GM12873 (cell line): ENCODE measurements around the gene TRPM2.

Experiments
- CTCF ChIP-seq: IDR thresholded peaks from 2 replicates; pipeline ENCODE4 v1.5.1; 2012; ENCODE audit warnings: low read depth, mild to moderate bottlenecking, moderate library complexity, low read length, control low read depth; ENCODE audit not compliant: insufficient read depth; ENCODE audit errors: missing control alignments

The TRPM2 gene

DNA sequence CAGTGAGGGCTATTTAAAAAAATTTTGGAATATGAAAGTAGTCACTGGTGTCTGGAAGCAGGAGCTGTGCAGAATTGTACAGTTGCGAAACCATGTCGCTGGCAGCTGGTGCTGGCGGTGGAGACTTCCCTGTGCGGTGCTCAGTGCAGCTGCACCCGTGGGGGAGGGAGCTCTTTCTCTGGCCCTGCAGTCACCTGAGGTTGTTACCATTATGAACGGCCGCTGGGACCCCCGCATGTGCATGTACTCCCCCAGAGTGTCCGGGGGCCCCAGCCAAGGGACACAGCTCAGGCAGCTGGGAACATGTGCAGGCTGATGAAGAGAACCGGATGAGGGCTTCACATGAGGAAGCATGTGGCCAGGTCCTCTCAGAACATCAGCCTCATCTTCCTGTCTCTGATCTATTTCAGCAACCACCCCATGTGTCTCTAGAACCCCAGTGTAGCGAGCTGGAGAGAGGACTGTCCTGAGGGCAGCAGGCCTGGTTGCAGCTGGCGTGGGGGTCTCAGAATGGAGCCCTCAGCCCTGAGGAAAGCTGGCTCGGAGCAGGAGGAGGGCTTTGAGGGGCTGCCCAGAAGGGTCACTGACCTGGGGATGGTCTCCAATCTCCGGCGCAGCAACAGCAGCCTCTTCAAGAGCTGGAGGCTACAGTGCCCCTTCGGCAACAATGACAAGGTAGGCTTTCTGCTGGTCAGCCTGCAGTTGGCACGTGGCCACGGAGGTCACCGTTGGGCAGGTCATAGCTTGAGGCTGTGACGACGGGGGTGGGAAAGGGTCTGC is at the start of gene TRPM2:
TSS of gene TRPM2 (plus strand) at position 431 of the 780 bp plus-strand sequence. CDS start at position 511, 80 bp downstream.
- no peak for TF ChIP-seq CTCF

- TF ChIP-seq CTCF = no peak
Observed at GRCh38 chr21:44304011-44304616, 49.3 kb upstream of the TRPM2 start.

DNA sequence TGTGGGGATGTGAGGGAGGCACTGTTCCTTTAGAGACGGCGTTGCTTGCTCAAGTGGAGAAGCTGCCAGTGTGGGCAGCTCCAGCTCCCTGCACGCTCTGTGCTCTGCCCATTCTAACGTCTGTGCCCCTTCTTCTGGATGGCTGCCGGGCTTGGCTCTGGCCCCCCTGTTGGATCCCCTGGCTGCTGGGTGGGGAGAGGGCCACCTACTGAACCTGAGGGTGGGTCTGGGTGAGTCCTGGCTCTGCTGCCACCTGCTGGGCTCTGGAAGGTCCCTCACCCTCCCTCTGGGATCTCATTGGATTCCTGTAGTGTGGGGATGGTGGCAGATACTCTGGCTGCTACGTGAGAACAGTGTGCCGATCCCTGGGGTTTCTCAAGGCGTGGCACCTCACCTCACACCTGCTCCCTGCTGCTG is 48.5 kb upstream of the TRPM2 start:
- peak; percentile 76 for TF ChIP-seq CTCF

DNA sequence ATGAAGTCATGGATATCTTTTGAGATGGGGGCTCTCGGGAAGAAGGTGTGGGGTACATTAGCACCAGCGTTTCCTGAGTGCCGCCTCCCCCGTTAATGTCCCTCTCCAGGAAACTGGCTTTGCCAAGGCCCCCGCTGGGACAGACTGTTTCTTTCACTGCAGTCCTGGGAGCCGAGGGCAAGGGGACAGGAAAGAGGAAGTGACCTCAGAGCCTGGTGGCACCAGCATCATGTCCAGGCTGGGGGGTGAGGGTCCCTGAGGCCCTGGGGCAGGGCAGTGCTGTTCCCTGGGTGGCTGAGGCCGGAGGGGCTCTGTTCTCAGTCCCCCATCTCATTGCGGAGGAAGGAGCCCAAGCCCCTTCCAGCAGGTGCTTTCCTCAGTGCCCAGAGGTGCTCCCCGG is 47.7 kb upstream of the TRPM2 start:
- TF ChIP-seq CTCF = no peak

- no peak for TF ChIP-seq CTCF
Observed at GRCh38 chr21:44306936-44307704, 46.3 kb upstream of the TRPM2 start.

DNA sequence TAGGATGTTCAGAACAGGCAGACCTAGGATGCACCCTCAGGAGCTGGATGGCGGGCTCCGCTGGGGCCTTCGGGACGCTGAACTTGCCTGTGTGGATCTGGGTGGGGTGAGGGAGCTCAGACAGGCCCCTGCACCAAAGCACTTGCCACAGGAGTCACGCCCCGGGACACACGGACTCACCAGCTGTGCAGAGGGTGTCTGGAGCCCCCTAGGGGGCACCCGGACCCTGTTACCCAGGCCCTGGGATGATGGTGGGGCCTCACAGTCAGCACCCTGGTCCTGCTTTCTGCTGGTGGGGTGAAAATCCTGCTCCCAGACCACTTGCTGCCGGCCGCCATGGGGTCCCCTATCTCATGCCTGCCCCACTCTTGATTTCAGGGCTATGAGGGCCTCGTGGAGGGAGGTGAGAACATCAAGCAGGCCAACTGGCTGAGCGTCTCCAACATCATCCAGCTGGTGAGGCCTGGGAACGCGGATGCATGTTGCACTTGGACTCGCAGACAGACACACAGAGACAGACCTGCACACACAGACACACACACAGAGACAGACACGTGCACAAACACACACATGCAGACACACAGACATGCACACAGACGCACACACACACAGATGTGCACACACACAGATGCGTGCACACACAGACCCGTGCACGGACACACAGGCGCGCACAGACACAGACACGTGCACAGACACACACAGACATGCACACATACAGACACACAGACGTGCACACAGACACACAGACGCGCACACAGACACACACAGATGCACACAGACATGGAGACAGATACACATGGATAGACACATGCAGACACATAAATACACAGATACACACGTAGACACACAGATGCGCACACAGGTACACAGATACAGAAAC is 42.6 kb upstream of the TRPM2 start:
- TF ChIP-seq CTCF = peak; percentile 28
